Gastroesophageal sphincter (tissue), 4 donors: Measurements from ENCODE around the gene SSBP2. TPM values are rescaled to one million over a fixed set of nuclear protein-coding genes. Genes with fewer than 3 reads are reported as not detected.

Source experiments
- ATAC-seq: fragments of 150-250 bp; one replicate; pipeline ENCODE4 v1.9.1; 2016; ENCODE audit warnings: mild to moderate bottlenecking, moderate library complexity
- H3K27ac ChIP-seq, 4 donors: fragments of 200-600 bp; sonication (generic) in 3 of 4; 1 replicate in 3 of 4; 2 replicates in 1 of 4; pipeline ENCODE4 v1.5.1; 2016 to 2019
- H3K27me3 ChIP-seq: fragments of 200-600 bp; sonication (generic); one replicate; pipeline ENCODE4 v1.5.1; 2019
- H3K36me3 ChIP-seq, 2 donors: fragments of 200-600 bp; sonication (generic); one replicate each; pipeline ENCODE4 v1.5.1; 2019; ENCODE audit warnings: control low read depth in 1 of 2
- H3K4me1 ChIP-seq, 3 donors: fragments of 200-600 bp; sonication (generic); 1 replicate in 2 of 3; 2 replicates in 1 of 3; pipeline ENCODE4 v1.5.1; 2016 to 2019; ENCODE audit warnings: control low read depth in 2 of 3
- H3K4me3 ChIP-seq, 2 donors: fragments of 200-600 bp; sonication (generic); one replicate each; pipeline ENCODE4 v1.5.1; 2019; ENCODE audit warnings: mild to moderate bottlenecking in 1 of 2, moderate library complexity in 1 of 2
- H3K9me3 ChIP-seq, 3 donors: fragments of 200-600 bp; sonication (generic); one replicate each; pipeline ENCODE4 v1.5.1; 2017 to 2019; ENCODE audit warnings: control low read depth in 2 of 3
- EP300 ChIP-seq: sonication (generic); formaldehyde crosslinking; IDR thresholded peaks from one replicate; pipeline ENCODE4 v1.6.1; 2017; ENCODE audit warnings: antibody characterized with exemption, mild to moderate bottlenecking
- POLR2A ChIP-seq, 2 donors: fragments of 450-650 bp; IDR thresholded peaks; one replicate each; pipeline ENCODE4 v1.6.1; 2017; ENCODE audit warnings: antibody characterized with exemption in 2 of 2, mild to moderate bottlenecking in 2 of 2, moderate library complexity in 1 of 2
- POLR2AphosphoS5 ChIP-seq: sonication (generic); formaldehyde crosslinking; IDR thresholded peaks from one replicate; pipeline ENCODE4 v1.6.1; 2017; ENCODE audit warnings: antibody characterized with exemption
- WGBS, 2 donors: methylation state at CpG; one replicate each; pipeline ENCODE4 v1.1.5; 2018; ENCODE audit warnings: low coverage in 1 of 2; 5-methylcytosine and 5-hydroxymethylcytosine counted together
- total RNA-seq, 4 donors: library from RNA; depleted of rRNA; stranded (reverse); fragments of >200 nt; gene quantifications; one replicate each; pipeline ENCODE4 v1.1.0, GENCODE V29; 2016
- TF ChIP-seq, protein P1 (sequence below), 4 experiments: fragments of 200-600 bp in 2 of 4; fragments of 450-650 bp in 2 of 4; sonication (generic) in 1 of 4; IDR thresholded peaks; one replicate each; pipeline ENCODE4 v1.5.1; 2017 to 2019; ENCODE audit warnings: antibody characterized with exemption in 4 of 4, mild to moderate bottlenecking in 2 of 4, moderate library complexity in 2 of 4

Gene SSBP2
- total RNA-seq, 4 donors from 2014 or later, result 61.3 to 138 (median 79.5) TPM

DNA sequence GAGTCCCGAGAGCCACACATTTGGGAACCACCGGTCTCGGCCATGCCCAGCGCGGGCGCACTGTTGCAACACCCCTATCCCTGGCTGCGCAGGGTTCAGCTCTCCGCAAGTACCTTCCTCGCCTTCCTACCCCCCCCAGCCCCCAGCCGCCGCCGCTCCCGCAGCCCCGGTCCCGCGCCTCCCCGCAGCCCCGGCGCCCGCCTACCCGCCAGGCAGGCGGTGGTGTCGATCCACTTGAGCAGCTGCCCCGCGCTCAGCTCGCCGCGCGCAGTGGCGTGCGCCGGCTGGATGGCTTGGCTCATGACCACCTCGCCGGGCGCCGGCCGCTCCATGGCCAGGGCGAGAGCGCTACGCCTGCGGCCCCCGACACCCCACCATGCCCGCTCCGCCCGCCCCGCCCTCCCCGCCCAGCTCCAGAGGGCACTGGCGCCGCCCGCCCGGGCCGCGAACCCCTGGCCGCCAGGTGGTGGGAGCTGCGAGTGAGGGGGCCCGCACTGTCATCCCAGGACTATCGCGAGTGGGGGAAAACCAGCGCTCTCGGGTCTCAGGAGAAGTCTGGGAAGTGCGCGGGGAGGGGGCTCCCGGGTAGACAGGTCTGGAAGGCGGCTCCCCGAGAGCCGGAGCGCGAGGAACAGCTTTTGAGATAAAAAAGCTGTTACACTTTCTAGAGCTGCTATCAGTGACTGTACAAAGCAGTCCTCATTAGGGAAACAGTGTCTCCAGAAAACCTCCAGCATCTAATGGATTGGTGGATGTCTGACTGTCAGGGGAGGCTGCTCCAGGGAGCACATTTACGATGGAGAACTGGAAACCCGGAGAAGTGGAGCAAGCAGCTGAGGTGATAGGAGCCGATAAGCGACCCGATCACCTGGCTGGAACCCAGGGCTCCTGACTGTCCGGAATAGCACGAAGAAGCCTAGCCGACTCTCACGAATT, 356.8 kb downstream of the SSBP2 start, which contains the start of gene ACOT12:
Gene ACOT12, minus strand, starts transcription at position 352 of the 936 bp plus-strand sequence. Its CDS starts 20 bp downstream, at position 332.
- Histone ChIP-seq H3K4me3 (peak within 1 kb of the TSS; percentile 9 to 56), H3K4me1 (peaks cover 0 to 14% (median 8%) of the 10 kb centered on the region in 3 donors), H3K36me3 (no peaks in the 10 kb centered on the region), H3K27me3 (peaks cover 67% of the 10 kb centered on the region), H3K9me3 (no peaks in the 10 kb centered on the region), H3K27ac (no peak within 1 kb of the TSS)
- WGBS, 2 donors, result 11 to 33% methylated on average over 7 to 23 of the region's 77 CpGs
- peak; percentile 54 for ATAC-seq
- TF ChIP-seq POLR2AphosphoS5, result no peak
- TF ChIP-seq EP300, result no peak
- TF ChIP-seq, protein P1, sequence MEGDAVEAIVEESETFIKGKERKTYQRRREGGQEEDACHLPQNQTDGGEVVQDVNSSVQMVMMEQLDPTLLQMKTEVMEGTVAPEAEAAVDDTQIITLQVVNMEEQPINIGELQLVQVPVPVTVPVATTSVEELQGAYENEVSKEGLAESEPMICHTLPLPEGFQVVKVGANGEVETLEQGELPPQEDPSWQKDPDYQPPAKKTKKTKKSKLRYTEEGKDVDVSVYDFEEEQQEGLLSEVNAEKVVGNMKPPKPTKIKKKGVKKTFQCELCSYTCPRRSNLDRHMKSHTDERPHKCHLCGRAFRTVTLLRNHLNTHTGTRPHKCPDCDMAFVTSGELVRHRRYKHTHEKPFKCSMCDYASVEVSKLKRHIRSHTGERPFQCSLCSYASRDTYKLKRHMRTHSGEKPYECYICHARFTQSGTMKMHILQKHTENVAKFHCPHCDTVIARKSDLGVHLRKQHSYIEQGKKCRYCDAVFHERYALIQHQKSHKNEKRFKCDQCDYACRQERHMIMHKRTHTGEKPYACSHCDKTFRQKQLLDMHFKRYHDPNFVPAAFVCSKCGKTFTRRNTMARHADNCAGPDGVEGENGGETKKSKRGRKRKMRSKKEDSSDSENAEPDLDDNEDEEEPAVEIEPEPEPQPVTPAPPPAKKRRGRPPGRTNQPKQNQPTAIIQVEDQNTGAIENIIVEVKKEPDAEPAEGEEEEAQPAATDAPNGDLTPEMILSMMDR (IDR thresholded peaks at IDR 0.05), result no peak
- no peak for TF ChIP-seq POLR2A (IDR thresholded peaks at IDR 0.05)

DNA sequence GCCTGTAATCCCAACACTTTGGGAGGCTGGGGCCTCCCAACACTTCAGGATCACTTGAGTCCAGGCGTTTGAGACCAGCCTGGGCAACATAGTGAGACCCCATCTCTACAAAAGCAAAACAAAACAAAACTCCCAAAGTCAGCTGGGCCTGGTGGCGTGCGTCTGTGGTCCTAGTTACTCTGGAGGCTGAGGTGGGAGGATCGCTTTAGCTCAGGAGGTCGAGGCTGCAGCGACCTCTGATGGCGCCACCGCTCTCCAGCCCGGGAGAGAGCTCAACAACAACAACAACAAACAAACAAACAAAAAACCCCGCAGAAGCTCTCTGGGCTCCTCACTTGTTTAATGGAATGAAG, 357.5 kb downstream of the SSBP2 start:
- no peak overlapping the region for H3K27ac ChIP-seq
- H3K4me1 ChIP-seq, result peaks cover 0 to 14% (median 8%) of the 10 kb centered on the region in 3 donors
- no peak for ATAC-seq
- no peak for TF ChIP-seq POLR2AphosphoS5
- no peak for TF ChIP-seq EP300
- TF ChIP-seq, protein P1 (IDR thresholded peaks at IDR 0.05), result no peak
- TF ChIP-seq POLR2A (IDR thresholded peaks at IDR 0.05), result no peak
- peaks cover 73% of the 10 kb centered on the region for H3K27me3 ChIP-seq
- H3K9me3 ChIP-seq, result no peaks in the 10 kb centered on the region
- no peaks in the 10 kb centered on the region for H3K36me3 ChIP-seq
- whole genome bisulfite sequencing, 2 donors, result 35% methylated on average over 9 of the region's 10 CpGs; no CpG with 5 or more reads in 1 of the 2 donors
- peak overlapping the region in 1 of 2 donors; percentile 56 for H3K4me3 ChIP-seq

DNA sequence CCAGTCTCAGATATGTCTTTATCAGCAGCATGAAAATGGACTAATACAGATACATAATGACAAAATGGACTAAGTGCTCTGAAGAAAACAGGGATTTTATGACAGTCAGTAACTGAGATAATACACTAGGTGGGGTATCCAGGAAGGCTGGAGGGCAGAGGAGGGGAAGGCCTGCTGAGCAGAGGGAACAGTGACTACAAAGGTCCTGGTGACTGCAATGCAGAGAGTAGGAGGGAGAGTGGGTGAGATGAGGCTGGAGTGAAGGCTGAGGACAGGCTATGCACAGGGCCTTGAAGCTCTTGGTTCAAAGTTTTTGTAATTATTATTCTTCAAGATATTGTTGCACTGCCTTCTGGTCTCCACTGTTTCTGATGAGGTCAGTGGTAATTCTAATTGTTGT, 361.9 kb downstream of the SSBP2 start:
- Histone ChIP-seq H3K4me3 (no peak overlapping the region), H3K27ac (no peak overlapping the region), H3K9me3 (no peaks in the 10 kb centered on the region), H3K4me1 (peaks cover 0 to 9% (median 6%) of the 10 kb centered on the region in 3 donors), H3K27me3 (peaks cover 65% of the 10 kb centered on the region), H3K36me3 (no peaks in the 10 kb centered on the region)
- no peak for ATAC-seq
- TF ChIP-seq POLR2A (IDR thresholded peaks at IDR 0.05), result no peak
- TF ChIP-seq, protein P1 (IDR thresholded peaks at IDR 0.05), result no peak
- TF ChIP-seq POLR2AphosphoS5, result no peak
- no peak for TF ChIP-seq EP300

DNA sequence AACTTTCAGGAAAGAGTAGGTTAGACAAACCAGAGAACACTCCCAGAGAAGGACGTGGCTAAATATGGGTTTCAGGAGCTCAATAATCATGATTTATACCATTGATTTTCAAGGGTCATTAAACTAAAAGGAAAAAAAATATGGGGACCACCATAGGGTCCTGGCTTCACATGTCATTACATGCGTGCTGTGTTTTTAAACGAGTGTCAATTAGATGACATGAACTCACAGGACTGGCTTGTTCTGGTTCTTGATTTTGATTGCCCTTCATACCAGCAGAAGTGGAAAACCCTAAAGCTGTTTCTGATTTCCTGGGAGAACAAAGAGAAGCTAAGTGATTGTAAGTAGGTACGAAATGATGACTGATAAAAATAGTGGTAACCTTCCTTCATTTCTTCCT, 362.7 kb downstream of the SSBP2 start:
- no peaks in the 10 kb centered on the region for H3K36me3 ChIP-seq
- 82 to 92% methylated on average over 3 to 4 of the region's 4 CpGs for WGBS, 2 donors
- H3K27ac ChIP-seq, result no peak overlapping the region
- H3K27me3 ChIP-seq, result peaks cover 56% of the 10 kb centered on the region
- TF ChIP-seq POLR2A (IDR thresholded peaks at IDR 0.05) (no peak), EP300 (no peak), POLR2AphosphoS5 (no peak)
- TF ChIP-seq, protein P1 (IDR thresholded peaks at IDR 0.05), result no peak
- ATAC-seq, result no peak
- no peaks in the 10 kb centered on the region for H3K9me3 ChIP-seq
- peaks cover 0 to under 1% (median 0%) of the 10 kb centered on the region in 3 donors for H3K4me1 ChIP-seq
- H3K4me3 ChIP-seq, result no peak overlapping the region

DNA sequence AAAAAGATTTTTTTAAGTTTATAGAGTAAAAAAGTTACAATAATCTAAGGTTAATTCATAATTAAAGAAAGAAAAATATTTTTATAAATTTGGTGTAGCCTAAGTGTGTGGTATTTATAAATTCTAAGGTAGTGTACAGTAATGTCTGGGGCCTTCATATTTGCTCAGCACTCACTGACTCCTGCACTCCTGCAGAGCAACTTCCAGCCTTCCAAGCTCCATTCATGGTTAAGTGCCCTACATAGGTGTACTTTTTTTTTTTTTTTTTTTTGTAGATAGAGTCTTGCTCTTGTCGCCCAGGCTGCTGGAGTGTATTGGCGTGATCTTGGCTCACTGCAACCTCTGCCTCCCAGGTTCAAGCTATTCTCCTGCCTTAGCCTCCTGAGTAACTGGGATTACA, 367.0 kb downstream of the SSBP2 start:
- no peaks in the 10 kb centered on the region for H3K4me1 ChIP-seq

More for the DNA sequence above, 367.0 kb downstream of the SSBP2 start:
- WGBS, 2 donors, result 100% methylated on average over 2 of the region's 2 CpGs; no CpG with 5 or more reads in 1 of the 2 donors
- no peak for TF ChIP-seq POLR2AphosphoS5
- TF ChIP-seq, protein P1 (IDR thresholded peaks at IDR 0.05), result no peak
- no peak for TF ChIP-seq POLR2A (IDR thresholded peaks at IDR 0.05)
- no peak for TF ChIP-seq EP300
- H3K27ac ChIP-seq, result no peak overlapping the region
- no peaks in the 10 kb centered on the region for H3K36me3 ChIP-seq
- ATAC-seq, result no peak
- peaks cover 13% of the 10 kb centered on the region for H3K27me3 ChIP-seq
- no peak overlapping the region for H3K4me3 ChIP-seq
- no peaks in the 10 kb centered on the region for H3K9me3 ChIP-seq
